ENCODE results near the gene GNG12. TPM values are rescaled to one million over a fixed set of nuclear protein-coding genes. Genes with fewer than 3 reads are reported as not detected.
"Not testable (repeated sequence)": the region's sequence is repeated elsewhere in the genome, so short reads cannot be mapped to it uniquely, and the experiment has no call there.

Gene GNG12
- total RNA-seq, 1 experiment from 2014 or later = 32.1 TPM

DNA sequence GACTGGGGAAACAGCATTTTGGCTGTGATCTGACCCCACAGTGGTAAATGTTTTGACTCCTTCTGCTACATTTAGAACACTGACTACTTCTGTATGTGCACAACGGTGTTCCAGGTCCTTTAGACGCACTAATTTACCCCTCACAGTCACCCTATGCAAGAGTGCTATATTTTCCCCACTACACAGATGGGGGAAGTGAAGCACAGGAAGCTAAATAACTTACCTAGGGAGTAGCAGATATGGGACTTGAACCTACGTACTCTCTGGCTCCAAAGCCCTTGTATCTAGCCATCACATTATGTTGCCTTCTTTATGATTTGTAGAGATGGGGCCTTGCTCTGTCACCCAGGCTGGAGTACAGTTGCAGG is 99.0 kb downstream of the GNG12 start:
- DNase-seq (ENCODE audit: low spot score) = no peak

DNA sequence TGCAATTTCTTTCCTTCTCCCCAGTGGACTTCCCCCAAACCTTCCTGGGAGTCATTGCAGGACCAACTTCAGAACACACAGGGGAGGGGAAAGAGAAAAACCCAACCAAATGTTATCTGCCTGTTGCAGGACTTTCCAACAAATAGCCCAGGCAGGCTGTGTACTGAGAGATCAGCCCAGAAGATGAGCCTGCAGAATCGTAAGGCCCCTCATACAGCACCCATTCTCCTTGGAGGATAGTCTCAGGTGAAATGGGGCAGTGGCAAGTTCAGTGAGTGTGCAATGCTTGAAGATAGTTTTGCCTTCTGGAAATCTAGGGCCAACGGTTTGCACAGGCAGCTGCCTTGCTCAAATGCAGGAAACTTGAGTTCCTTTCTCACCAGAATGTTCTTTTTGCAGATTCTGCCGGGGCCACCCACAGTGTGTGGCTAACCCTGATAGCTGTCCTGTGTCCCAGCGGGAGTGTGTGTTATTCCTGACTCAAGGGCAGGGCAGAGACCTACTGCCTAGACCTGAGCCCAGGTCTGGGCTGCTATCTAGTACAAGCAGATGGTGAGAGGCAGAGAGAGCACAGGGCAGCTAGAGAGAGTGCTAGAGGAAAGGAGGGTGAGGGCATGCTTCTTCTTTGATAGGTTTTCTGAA is 99.5 kb downstream of the GNG12 start:
- no peak for DNase-seq (ENCODE audit: low spot score)

DNA sequence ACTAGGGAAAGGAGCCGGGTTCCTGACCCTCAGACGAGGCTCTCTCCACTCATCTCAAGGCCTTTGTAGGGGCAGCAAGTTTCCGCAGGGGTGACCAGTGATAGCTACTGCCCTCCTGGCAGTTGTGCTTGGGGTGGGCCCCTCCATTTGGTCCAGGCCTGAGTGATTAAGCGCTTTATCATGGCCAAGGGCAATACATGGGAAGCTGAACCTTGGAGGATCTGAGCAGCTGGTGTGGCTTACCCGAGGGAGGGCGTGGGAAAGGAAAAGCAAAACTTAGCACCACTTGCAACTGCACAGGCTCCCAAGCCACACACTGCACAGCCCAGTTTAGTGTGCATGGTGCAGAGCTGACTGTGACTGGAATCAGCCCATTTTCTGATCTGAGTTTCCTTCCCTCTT is 100.5 kb downstream of the GNG12 start:
- no peak for DNase-seq (ENCODE audit: low spot score)

DNA sequence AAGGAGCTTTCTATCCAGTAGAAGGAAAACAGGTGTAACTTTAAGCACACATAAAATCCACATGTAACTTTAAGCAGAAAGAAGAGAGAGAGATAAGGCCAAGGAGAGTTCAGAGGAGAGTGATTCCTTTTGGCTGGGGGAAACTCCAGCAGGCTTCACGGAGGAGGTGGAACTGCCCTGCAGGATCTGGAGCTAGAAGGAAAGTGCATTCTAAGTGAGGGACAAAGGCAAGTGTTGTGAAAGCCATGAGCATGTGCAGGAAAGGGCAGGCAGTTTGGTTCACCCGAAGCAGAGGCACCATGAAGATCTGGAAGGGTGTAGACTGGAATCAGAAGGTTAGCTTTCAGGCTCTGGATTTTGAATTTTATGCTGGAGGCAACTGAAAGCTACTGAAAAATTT is 101.9 kb downstream of the GNG12 start:
- DNase-seq (ENCODE audit: low spot score) = no peak

DNA sequence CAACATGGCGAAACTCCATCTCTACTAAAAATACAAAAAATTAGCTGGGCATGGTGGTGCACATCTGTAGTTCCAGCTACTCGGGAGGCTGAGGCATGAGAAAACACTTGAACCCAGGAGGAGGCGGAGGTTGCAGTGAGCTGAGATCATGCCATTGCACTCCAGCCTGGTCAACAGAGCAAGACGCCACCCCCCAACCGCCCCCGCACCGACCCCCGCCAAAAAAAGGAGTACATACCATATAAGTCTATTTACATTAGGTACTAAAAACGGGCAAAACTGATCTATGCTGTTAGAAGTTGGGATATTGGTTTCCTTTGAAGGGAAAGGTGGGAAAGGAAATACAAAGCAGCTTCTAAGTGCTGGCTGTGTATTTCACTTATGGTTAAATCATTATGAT is 103.0 kb downstream of the GNG12 start:
- DNase-seq (ENCODE audit: low spot score) = not testable (repeated sequence)

DNA sequence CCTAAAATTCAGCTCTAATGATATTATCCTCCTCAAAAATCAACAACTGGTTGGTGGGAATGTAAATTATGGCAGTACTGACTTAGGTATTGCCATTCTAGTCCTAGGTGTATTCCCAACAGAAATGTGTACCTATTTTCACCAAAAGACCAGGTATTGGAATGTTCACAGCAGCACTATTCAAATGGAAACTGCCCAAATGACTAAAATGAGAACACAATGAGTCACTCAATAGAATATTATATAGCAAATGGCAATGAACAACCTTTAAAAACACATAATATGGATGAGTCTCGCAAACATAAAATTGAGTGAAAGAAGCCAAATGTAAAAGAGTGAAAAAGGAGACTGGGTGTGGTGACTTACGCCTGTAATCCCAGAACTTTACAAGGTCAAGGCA is 103.4 kb downstream of the GNG12 start:
- no peak for DNase-seq (ENCODE audit: low spot score)

DNA sequence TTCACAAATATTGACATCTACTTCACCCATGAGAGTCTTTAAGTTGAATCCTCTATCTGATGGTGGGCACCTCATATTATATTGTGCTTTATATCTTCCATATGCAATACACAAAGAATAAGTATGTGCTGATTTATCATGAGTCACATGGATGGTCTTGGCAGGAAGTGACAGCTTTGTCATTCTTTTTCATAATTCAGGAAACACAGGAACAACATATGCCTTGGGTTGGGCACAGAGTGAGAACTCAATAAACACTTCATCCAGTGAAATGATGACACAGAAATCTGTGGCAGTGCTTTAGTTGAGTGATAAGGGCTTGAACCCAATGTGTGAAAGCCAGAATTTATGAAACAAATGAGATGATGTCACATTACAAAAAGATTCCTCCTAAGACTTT is 107.0 kb downstream of the GNG12 start:
- DNase-seq (ENCODE audit: low spot score) = no peak

DNA sequence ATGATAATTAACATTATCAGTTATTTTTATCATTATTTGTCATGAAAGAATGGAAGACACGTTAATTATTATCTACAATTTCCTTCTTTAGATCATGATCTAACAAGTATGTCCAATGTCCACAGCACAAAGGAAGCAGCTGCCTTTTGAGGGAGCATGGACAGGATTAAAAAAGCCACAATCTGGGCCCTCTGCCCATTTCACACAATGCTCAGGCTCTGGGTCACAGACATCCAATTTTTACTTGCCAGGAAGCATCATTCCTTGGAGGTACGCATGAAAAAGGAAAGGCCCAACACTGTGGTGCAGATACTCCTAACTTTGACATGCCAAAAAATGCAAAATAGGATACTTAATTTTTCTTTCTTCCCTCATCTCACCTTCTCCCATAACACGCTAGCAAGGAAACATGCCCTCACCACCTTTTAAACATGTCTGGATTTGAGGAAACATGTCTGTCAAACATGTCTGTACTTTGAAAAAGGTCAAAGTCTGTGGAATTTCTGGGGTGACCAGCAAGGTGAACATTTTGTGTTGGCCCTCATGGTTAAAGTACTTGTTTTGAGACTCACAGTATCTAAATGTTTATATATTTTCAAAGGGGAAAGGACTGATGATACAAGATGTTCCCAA is 108.2 kb downstream of the GNG12 start:
- peak; percentile 91 for DNase-seq (ENCODE audit: low spot score)

DNA sequence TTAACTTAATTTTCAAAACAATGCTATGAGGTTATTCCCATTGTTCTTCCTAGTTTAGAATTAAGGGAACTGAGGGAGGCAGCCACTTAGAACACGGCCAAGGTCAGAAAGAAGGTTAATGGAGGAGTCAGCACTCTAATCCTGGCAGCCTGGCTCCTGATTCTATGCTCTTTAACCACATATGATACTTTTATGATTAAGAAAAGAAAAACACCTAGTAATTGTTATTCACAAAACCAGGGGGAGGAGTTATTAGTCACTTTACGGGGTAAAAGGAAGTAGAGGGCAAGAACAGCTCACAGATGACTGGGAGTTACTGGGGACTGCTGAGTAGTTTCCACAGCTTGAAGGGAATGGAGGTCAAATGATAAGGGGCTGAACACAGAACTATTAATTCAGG is 109.6 kb downstream of the GNG12 start:
- DNase-seq (ENCODE audit: low spot score) = no peak

DNA sequence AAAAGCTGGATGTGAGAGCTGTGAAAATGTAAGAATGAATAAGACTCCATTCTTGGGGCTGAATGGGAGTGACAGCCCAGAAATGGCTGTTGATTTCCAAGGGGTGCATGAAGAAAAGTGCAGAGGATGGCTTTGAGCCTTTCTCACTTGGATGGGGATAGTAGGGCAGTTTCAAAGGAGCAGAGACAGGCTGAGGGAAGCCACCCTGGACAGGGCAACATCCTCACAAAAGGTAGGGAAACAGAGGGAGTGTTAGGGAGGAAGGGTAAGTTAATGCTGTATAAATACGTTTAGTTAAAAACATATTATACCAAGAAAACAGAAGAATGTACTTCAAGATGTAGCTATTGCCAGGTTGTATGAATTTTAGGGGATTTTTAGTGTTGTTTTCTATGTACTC is 110.1 kb downstream of the GNG12 start:
- DNase-seq (ENCODE audit: low spot score) = no peak

DNA sequence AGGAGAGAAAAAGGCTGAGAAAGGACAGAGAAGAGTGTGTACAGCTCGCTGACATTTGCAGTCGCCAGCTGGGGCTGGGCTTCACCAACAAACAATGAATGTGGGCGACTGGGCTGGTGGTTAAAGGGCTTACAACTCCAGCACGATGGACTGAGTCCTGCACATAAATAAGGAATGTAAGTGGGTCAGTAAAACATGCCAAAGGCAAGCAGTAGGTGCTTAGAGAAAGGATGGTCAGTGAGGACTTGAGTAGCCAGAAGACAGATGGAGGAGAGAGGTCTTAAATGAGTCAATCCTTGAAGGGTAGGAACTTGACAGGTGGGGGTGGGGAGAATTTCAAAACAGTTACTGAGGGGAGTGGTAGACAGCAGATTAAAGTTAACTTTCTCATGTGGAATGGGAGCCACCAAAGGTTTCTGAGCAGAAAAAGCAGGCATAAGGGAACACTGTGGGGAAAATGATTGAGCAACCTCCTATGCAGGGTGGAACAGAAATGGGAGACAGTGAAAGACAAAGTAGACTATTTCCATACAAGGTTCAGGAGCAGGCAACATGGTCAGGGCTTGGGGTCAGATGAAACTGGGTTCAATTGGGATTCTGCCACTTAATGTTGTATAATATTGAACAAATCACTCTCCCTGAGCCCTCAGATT is 110.8 kb downstream of the GNG12 start:
- no peak for DNase-seq (ENCODE audit: low spot score)

DNA sequence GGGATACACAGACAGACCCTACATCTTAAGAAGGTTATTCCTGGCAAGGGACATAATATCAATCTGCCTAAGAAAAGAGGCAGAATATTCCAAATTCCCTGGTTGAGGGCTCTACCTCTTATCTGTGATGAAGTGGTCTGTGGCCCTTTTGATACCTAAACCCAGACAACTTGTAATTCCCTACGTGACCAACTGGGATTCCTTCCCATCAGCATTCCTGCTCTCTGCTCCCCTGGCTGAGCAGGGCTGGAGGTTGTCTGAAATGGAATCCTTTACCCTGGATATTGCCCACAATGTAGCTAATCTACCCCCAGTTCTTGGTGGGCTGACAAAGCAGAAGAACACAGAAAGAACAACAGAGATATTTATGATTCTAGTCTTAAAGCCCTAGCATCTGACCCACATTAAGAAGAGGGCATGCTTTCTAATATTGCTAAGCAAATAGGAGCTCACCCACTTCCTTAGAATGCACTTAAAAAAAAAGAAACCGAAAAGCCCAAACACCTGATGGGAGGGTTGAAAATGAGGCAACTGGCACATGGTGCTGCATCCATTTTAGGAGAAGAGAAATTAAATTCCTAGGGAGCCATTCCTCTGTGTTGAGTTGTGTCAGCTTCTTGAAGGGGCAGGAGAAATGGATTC is 111.5 kb downstream of the GNG12 start:
- DNase-seq (ENCODE audit: low spot score) = no peak

DNA sequence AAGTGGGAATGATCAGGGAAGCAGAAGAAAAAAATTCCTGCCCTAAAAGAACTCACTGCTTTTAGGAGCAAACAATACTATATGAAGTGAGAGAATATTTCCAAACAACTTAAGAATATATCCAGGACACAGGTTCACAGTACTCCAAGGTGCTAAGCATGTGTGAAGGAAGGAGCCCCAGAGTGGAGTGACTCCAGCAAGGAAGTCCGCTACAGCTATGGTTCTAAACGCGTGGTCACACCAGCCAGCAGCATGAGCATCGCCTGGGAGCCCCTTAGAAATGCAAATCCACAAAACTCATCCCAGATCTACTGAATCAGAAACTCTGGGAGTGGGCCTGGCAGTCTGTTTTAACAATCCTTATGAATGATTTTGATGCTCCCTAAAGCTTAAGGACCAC is 112.2 kb downstream of the GNG12 start:
- DNase-seq (ENCODE audit: low spot score) = no peak

DNA sequence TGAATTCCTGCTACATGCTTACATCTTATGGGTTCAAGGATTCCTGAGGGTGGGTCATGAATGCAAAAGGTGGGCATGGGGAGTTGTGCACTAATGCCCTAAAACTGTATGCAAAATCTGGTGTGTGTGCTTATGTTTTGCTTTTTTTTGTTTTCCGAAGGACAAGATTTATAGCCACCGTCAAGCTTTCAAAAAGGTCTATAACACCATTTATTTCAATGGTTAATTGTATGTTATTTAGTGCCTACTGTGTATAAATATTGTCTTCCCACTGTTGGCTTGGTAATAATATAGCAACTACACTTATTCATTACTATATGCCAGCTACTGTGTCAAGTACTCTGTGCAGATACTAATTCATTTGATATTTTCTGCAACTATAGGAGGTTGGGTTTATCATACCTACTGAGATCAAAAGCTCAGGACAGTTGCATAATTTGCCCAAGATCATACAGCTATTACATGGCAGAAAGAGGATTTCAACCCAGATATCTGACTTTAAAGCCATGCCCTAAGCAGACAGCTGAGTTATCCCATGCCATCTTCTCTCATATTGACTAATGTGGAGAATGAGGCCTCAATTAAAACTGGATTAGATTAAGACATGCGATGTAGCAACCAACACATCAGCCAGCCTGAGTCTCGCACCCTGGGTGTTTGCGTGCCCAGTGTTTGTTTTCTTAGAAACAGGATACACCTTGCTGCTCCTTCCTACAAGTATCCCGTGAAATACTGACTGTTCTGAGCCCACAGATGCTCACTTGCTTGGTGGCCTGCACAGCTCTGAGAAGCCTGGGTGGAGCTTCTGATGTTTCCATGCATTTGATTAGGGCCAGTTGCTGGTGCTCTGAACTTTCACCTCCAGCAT is 113.7 kb downstream of the GNG12 start:
- no peak for DNase-seq (ENCODE audit: low spot score)

DNA sequence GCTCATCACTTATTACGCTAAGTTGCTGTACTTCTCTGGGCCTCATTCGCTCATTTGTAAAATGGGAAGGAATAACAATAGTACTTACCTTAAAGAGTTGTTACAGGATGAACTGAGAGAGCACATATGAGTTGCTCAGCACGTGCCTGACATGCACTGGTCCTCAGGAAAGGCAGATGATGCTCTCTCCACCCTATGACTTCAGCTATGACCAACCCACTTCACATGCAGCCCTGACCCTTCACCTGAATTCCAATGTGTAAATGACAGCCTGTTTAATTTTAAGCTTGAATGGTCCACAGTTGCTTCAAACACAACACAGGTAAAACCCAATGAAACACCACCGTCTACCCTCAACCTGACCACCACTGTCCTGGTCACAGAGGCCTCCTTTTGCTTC is 115.4 kb downstream of the GNG12 start:
- DNase-seq (ENCODE audit: low spot score) = peak; percentile 40

DNA sequence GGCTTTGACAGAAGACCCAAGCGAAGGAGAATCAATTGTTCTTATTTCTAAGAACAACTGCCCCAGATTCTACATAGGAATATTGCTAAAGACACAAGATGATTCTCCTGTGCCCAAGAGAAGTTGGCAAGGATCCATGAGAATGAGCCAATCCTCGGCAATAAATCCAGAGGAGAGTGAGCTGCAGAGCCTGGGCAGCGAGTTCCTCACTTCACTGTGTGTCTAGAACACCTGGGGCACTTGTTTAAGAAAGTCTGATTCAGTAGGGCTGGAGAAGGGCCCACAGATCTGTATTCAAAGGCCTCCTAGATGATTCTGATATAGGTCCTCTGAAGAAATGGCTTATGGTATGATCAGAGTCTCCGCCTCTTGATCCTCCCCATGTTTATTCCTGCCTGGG is 116.5 kb downstream of the GNG12 start:
- peak; percentile 69 for DNase-seq (ENCODE audit: low spot score)

DNA sequence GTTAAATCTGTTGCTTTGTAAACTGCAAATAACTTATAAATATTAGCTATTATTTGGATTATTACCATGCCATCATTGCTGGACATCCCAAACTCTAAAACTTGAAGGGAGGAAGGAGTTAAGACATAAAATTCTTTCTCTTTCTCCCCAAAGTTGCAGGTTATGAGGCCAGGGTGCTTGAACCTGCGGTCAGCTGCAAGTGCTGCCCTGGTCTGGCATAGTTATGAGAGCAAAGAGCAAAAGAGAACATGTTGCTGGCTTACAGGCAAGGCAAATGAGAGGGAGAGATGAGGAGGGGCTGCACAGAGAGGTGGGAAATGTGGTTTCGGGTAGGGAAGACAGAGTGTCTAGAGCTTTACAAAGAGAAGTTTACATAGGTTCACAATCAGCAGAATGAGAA is 117.4 kb downstream of the GNG12 start:
- DNase-seq (ENCODE audit: low spot score) = no peak

DNA sequence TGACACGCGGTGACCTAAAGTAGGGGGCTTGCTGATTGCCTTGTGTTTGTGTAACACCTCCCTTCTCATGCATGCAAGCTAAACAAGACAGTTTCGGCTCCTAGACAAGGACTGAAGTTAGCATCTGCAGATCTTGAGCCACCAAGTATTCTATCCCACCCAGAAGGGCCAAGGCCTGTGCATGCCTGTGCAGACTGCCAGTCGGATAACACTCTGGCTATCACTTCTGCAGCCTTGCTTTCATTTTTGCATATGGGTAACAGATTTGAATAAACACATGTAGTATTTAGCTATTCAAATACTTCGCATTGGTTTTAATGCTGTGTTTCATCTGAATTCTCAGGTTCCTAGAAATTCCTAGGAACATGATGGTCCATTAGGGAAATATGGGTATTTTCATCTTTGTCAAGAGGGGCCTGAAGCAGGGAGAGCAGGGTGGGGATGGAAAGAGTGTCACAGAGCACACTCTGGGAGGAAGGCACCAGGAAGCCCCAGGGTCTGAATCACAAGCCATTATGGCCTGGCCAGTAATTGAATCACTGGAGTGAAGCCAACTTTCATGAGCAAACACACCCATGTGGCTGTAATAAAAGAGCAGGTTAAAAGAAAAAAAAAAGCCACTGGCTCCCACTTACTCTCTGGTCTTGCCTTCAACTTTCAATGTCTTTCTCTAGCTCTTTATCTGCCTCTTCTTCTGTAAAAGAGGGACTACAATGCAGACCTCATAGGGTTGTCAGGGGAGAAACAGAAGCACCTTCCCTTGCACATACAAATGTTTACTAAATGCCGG is 120.0 kb downstream of the GNG12 start:
- DNase-seq (ENCODE audit: low spot score) = peak; percentile 92

DNA sequence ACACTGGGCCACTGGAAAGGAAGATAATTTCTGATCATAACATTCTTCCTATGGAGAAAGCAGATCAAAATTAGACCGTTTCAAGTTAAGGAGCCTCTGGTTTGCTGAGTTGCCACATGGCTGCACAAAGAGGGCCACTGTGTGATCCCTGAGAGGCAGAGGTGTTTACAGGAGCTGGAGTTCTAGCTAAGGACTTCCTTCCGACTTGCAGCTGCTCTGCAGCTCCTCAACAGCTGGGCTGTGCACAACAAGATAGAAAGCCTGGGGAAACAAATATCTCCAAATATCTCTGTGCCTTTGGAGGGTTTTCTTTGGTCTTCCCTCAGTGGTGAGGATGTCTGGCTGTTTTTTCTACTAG is 121.4 kb downstream of the GNG12 start:
- no peak for DNase-seq (ENCODE audit: low spot score)

DNA sequence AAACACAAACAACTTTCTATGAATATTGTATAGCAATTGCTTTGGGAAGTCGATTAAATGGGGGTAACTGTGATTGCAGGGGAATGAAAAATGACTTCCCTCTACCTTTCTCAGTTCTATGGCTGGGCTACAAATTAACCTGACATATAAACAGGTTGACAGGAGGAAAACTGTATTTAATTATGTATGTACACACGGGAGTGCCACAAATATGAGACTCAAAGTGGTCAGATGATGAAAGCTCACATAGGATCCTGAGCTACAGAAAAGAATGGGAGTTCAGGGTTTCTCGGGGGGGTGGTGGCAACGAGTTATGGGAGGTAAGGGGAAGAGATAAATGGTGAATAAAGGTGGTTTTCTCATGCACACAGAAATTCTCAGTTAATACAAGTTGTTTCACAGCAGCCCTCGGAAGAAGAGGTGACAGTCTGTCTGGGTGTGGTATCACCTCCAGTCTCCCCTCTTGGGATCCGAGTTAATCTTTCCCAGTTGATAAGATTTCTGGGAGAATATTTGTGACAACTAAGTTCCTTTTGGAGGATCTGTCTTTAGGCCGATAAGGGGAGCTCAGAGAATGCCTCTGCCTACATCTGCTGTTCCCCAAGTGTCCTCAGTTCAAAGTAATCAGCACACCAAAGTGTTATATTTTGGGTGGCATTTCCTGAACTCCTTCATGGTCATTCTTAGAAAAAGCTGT is 122.0 kb downstream of the GNG12 start:
- DNase-seq (ENCODE audit: low spot score) = no peak

DNA sequence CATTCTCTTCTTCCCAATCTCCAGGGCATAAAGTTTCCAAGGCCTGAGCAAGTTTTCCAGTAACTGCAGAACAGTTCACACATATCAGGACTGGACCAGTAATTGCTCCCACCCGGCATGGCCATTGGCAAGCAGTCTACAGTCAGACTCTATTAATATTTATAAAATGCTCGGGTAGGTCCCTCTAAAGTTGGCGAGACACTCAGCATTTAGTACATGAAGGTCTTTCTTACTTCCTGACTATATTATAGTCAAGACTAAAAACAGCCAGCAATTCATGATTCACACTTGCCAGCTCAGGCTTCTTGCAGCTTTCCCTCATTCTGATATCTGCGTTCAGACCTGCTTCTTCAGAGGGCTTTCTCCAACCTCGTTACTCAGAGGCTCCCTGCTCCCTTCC is 122.8 kb downstream of the GNG12 start:
- no peak for DNase-seq (ENCODE audit: low spot score)

Data from HT-29 (cell line).